NCI-H82 treated with DMSO at 0.1 percent for 48 hours (cell line): ENCODE measurements around the gene LGALS3BP.

Experiments
- DNase-seq: peaks from one replicate; lab custom pipeline; 2025; ENCODE audit not compliant: unreplicated experiment; lab: John Stamatoyannopoulos, UW

LGALS3BP gene

DNA sequence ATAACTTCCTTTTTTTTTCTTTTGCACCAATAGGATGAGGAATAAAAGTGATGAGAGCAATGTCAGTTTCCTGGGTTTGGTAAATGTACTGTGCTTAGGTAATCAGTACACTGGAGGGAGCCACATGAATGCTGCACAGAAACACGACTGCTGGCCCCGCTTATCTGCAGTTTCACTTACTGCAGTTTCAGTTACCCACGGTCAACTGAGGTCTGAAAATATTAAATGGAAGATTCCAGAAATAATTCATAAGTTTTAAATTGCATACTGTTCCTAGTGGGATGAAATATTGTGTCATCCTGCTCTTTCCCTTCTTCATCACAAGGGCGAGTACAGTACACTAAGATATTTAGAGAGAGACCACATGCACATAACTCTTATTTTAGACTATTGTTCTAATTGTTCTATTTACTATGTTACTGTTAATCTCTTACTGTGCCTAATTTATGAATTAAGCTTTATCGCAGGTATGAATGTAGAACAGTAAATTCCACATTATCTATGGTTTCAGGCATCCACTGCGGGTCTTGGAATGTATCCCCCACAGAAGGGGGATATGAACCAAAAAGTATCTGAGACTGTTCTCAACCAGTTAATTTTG lies 6.4 kb upstream of the LGALS3BP start:
- no peak for DNase-seq

DNA sequence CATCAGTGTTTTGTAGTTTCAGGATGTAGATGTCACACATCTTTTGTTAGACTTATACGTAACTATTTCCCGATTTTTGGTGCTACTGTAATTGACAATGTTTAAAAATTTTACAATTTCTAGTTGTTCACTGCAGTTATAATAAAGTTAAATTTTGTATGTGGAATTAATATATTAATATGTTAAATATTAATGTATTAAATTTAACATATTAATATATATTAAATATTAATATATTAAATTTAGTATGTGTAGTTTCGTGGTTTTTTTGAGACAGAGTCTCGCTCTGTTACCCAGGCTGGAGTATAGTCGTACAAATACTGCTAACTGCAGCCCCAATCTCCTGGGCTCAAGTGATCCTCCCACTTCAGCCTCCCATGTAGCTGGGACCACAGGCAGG lies 5.7 kb upstream of the LGALS3BP start:
- no peak for DNase-seq

DNA sequence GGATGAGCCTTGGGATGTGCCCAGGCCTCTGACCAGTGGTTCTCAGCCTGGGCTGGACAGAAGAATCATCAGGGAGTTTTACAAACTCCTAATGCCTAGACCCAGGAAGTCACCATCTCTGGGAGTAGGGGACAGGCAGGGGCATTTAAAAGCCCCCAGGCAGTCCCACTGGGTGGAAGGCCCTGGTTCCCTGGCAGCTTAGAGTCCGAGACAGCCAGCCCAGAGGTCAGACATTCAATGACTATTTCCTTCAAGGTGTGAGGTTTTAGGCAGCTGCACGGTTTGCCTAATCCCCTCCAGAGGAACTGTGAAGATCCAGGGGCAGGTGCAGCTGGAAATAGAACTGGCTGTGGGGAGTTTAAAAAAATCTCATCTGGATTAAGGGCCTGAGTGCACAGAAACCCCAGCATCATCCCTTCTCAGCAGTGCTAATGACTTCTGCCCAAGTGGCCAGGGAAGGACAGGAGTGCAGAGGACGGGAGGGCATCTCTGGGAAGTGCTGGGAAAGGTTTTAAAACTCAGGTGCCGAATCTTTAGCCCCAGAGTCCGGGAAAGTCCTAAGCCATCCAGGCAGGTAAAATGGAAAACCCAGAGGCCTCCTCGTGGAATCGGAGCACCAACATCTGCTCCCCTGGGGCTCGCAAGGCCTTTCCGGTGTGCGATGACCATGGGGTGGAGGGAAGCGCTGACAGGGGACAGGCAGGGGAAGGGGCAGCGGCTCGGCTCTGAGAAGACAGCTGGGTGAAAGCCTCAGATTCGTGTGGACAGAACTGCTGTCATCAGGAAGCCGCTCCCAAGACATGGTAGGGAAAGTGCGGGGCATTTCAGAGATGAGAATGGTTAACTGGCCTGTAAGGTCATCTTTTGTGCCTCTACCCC lies 1.5 kb upstream of the LGALS3BP start:
- DNase-seq = peak; percentile 81

DNA sequence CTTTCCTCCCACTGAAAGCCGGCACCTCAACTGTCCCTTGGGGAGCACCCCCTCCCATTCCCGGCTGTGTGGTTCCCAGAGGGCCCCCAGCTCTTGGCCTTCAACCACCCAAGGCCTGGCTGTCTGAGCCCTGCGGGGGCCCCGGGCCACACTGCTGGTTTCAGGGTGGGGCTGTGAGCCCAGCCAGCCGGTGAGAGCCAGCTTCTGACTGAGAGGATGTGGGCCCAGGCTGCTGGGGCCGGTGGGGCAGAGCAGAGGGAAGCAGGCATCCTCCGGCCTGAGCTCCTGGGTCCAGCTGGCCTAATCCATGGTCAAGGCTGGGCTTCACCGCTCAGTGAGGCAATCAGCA lies 875 bp upstream of the LGALS3BP start:
- no peak for DNase-seq

DNA sequence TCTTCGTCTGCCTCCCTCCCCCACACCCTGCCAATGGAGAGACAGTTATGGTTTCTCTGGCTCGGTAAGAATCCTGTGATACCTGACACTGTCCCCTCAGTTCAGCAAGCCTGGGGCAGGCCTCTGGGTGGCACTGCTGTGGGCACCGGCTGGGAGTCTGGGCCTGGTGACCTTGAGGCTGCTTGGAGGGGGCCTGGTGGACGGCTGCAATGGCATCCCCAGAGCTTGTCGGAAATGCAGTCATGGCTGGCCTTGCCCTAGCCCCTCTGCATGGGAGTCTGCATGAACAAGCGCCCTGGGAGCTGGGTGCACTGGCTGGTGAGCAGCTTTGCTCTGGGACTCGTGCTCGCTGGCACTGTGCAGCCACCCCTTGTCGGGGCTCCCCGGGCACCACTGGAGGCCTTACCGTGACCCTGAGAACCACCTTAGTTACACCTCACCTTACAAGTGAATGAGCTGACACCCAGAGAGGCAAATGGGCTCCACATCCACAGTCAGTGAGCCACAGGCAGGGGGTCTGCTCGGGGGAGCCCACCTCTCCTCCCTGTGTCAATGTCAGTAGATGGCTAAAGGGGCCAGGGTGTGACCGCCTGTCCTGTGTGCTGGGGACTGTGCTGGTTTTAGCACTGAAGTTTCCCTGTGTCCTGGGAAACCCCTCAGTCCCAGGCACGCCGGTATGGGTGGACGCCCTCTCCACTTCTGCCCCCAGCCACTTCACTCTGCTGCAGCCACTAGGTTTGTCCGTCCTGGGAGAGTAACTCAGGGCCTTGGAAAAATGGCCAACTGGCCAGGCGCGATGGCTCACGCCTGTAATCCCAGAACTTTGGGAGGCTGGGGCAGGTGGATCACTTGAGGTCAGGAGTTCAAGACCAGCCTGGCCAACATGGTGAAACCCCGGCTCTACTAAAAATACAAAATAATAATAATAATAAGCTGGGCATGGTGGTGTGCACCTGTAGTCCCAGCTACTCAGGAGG lies 1.4 kb downstream of the LGALS3BP start:
- no peak for DNase-seq

DNA sequence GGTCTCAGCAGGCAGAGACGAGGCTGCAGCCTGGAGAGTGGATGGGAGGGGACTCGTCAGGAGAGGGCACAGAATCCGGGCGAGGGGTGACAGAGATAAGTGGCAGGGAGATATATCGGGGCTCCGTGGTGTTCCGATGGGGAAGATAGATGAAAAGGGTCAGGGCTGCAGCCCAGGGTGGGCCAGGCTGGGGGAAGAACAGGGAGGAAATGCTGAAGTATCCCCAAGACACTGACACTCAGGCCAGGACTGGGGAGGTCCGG lies 2.1 kb downstream of the LGALS3BP start:
- DNase-seq = no peak

DNA sequence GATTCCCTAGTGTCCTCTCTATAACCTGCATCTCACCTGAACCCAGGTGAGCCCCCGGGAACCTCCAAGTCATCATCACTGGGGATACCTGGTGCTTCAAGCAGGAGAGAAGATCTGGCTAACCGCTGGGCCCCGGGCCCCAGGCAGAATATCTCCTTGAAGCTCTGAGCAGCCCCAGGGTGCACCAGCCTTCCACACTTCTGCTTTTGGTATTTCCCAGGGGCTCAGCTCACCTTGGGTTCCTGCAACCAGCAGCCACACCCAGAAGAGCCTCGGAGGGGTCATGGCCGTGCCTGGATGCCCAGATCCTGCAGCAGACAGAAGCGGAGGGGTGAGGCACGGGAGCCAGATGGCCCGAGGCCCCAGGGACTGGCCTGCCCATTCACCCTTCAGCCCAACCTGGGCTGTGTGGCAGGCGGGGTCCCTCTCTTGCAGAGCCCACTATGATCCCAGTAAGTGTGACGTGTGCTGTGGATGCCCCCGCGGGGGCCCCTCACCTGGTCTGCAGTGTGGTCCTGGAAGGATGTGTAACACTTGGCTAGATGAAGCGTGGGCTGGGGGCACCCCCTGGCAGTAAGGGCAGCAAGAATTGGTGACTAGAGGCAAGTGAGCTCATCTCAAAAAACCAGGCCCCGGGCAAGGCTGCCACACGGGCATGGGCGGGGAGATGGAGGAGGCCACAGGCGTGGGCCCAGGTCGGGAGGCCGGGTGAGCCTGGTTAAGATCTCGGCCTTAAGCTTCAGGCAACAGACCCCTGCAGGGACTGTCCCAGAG lies 2.6 kb downstream of the LGALS3BP start:
- no peak for DNase-seq

DNA sequence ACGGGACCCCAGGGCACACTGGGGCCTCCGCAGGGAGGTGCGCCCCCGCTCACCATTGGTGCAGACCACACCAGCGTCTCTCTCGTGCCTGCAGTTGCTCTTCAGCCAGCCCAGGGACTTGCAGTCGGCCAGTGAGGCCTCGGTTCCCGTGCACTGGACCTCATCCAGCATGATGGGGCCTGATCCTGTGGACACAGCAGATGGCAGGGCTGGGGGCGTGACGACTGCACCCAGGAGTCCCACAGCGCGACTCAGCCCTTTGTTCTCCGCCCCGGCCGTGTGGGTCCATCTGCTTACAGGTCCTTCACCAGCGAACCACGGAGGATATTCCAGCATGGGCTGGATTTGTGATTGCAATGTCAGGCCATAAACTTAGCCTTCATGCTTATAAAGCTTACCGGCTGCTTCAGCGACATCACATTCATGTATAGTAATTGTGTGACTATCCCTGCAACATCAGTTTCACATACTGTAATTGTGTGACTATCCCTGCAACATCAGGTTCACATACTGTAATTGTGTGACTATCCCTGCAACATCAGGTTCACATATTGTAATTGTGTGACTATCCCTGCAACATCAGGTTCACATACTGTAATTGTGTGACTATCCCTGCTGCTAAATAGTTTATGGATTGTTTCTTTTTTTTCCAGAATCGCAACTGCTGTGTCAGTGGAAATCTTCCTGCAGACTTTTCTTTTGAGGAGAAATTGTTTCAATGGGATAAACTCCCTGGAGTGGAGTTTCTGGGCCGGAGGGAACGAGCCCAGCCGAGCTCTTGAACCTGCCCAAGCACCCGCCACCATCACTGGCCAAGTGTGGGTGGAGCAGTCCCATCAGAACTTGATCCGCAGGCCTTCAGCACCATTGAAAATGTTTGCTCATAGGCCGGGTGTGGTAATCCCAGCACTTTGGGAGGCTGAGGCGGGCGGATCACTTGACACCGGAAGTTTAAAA lies 4.8 kb downstream of the LGALS3BP start:
- peak; percentile 42 for DNase-seq

DNA sequence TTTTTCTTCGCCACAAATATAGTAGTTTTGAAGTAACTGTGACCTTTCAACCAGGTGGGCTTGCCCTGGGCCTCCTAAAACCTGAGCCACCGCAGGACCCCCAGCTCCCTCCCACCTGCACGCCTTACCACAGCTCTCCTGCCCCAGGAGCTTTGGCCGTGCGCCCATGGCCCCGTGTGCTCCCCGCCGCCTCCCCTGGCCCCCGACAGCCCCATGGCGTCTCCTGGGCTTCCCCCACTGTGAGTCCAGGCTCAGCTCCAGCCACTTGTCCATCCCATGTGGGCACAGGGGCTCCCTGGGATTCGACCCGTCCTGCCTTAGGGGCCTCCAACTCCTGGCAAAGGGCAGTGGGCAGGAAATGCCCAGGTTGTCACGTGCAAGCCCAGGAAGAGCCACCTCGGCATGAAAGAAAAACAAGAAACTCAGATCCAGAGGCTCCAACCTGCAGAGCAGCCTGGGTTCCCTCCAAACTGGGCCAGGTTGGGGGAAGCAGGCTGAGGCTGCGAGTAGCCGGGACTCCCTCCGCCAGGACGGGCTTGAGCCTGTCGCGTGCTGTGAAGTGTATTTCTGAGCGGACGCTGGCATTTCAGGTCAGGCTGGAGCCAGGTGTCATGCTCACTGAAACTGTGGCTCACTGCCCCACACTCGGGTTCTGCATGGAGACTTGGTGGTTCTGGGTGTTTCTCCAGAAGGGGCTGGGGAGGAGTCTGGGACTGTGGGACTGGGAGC lies 5.8 kb downstream of the LGALS3BP start:
- no peak for DNase-seq

DNA sequence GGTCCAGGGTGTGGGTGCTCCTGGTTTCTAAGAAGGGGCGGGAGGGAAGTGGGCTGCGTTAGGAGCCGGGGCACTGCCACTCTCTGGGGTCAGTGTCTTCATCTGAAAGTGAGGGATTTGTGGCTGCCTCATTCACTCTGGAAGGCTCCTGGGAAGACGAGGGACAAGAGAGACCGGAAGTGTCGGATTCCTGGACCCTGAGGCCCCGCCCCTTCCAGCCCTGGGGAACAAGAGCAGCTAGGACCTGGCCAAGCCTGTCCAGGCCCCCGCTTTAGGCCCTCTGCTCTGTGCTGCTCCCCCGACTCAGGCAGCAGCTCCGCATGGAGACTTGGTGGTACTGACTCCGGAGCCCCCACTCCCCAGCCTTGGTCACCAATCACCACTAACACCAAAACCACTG lies 6.5 kb downstream of the LGALS3BP start:
- DNase-seq = no peak

DNA sequence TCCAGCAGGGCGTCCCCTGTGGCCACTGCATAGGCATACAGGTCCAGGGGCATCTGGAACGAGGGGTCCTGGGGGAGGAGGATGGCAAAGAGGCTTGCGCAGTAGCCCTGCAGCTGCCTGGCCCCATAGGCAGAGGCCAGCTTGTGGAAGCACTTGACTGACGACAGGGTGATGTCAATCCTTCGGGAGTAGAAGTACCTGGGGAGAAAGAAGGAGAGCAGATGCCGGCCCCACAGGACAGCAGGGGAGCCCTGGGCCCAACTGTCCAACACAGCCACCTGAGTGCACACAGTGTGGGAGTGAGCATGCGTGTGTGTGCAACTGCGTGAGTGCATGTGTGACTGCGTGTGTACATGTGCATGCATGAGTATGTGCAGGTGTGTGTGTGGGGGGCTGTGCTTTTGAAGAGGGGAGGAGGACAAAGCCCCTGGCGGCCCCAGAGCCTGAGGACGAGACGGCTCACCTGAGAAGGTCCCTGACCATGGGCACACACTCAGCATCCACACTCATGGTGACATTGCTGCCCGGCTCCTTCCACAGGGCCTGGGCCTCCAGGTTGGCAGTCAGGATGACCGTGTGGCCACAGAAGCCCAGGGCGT lies 7.1 kb downstream of the LGALS3BP start:
- DNase-seq = no peak

DNA sequence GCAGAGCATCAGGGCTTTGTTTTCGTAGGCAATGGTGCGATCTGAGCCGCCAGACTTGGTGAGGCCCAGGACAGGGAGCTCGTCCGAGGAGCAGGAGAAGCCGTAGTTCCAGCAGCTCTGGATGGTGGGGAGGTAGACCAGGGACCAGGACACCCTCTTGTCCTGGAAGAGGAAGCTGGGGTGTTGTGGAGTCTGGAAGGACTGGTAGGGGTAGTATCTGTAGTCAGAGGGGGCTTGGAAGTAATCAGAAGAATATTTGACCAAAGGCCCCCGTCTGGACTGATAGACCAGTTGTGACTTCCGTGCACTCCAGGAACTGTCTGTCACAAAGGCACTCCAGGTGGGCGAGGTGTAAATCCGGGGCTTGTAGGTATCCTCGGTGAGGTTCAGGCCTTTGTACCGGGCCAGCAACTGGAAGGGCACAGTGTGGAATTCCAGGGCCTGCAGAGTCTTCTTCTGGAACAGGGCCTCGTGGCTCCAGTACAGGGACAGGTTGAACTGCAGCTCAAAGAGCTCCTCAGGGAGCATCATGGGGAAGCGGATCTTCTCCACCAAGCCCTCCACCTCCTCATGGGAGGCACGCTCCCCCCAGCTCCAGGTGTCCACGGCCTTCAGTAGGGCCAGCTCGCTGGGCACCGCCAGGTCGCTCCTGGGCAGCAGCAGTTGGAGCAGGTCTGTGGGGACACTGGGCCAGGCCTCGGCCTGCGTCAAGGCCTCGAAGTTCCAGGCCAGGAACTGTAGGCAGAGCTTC lies 7.8 kb downstream of the LGALS3BP start:
- no peak for DNase-seq

DNA sequence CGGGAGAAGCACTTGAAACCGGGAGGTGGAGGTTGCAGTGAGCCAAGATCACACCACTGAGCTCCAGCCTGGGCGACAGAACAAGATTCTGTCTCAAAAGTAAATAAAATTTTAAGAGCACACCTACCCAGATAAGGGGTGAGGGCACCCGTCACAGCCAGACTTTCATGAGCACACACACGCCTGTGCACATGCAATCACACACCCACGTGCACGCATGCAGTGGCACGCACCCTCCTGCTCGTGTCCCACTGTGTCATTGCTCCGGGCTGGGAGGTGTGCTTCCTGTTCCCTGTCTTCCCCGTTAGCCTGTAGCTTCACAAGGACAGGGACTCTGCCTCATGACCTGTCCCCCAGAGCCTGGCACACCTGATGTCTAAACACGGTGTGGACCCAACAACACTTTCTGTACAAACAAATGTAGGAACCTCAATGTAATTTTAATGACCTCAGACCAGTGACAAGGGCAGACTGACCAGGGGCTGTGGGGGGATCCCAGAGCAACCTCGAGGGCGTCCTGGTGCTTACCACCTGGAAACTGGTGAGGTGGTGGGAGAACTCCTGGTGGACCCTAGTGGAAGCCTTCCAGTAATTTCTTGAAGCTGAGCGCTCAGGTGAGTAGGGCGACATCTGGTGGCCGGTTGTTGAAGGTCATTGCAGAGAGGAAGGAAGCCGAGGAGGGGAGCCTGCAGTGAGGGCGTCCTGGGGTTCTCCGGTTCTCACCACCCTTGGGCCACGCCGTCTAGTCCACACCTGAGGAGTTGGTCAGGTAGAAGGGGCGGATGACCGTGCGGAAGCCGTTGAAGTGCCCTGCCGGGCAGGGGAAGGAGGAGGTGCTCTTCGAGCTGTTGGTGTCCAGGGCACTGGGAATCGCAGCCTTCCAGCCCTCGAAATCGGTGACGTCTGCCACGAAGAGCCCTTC lies 8.6 kb downstream of the LGALS3BP start:
- DNase-seq = peak; percentile 49

DNA sequence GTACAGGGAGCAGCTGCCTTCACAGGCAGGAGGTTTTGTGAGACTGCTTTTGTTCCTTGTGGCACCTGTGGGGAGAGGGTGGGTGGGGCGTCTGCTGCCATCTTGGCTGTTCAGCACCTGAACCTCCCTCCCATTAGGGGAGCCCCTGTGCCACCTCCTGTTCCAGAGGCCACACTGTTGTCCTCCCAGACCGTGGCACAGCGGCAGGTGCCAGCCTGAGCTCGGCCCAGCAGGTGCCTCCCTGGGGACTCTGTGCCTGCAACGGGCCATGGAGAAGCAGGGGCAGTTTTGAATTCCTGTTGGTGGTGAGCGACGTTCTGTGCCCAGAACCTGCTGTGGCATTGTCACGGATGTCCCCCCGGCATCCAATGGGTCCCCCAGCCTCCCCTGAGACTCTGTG lies 9.9 kb downstream of the LGALS3BP start:
- no peak for DNase-seq

DNA sequence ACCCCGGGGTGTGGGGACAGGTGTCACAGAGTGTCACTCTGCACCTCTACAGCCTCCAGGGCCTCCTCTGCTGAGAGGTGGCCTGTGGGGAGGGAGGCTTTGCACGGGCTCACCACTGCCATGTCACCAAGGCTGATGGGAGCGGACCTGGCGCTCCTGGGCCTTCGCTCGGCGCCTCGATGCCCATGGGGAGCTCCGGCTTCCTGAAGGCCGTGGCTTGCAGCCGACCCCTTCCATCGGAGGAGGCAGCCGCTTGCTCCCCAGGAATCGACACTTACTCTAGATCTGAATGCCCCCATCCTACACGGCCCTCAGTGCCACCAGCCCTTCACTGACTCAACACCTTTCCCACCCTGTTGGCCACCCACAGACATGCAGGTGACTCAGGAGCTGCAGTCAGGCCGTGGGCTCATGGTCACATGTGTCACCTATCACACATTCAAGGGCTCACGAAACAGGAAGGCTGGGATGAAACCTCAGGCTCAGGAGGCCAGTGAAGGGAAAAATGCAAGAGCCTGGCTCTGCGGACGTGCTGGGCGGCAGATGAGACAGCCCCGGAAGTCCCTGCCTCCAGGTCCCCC lies 11.9 kb downstream of the LGALS3BP start:
- no peak for DNase-seq

DNA sequence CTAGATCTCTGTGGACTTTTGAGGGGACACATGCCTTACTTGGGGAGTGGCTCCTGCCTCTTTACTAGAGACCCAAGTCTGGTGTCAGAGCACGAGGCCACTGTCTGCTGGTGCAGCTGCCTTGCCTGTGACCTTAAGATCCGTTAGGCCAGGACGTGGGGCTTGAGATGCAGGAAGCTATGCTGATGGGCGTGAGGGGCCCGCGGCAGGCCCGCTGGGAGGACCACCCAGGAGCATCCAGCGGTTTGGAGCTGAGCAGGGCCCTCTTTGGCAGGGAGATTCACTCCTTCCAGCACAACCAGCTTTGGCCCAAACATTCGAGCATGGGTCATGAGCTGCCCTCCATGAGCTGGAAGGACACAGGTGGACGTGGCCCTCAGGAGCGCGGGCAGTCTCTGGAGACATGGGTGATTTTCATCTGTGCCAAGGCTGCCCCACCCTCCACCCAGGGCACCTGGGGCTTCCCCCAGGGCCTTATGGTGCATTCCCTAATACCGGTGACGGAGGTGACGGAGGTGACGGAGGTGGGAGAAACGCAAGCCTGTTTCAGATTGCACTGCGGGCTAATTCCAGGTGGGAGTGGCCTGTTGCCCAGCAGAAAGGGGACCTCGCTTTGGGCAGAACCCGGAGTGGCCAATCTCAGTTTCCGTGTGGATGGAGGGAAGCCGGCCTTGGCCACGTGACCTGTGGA lies 12.7 kb downstream of the LGALS3BP start:
- DNase-seq = no peak
